Measurements from ENCODE around the gene C19orf44.
"Not testable (repeated sequence)": the region's sequence is repeated elsewhere in the genome, so short reads cannot be mapped to it uniquely, and the experiment has no call there.

The C19orf44 gene

GRCh38 chr19:16470541-16470910 lies 25.7 kb upstream of the C19orf44 start:
- DNase-seq: no peak

DNA sequence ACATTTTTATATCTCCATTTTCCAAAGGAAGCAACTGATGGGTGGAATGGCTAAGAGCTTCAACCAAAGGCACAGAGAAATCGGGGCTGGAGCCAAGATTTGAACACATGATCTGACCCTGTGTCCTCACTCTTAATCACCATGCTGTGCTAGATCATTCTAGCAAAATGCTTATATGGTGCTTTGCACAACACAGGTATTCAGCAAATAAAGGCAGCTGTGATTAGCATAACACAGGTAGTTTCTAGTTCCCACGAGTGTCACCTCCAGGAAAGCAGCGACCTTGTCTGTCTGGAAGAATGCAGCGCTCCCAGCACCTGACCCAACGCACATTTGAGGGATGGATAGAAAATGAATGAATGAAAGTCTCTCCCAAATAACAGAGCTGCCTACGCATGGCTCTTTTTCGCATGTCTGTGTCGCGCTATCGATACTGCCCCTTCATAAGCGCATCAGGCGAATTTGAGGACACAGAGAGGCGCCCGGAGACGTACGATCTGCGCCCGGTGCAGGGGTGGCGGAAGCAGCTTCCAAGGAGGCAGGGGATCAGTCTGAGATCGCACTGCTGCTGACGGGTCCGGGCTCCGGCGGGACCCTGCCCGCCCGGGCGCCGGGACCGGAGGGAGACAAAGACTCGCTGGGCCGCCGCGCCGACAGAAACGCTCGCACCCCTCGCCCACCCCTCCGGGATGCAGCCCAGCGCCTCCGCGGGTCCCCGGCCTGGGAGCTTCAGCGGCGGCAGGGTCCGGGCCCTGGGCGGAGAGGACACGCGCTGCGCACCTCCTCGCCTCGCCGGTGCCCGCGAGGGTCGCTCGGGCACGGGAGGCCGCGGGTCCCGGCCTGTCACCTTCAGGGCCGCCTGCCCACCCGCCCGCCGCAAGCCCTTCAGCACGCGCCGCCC lies 25.0 kb upstream of the C19orf44 start:
- DNase-seq: peak; percentile 43

GRCh38 chr19:16472559-16472899 lies 23.7 kb upstream of the C19orf44 start:
- DNase-seq: not testable (repeated sequence)

DNA sequence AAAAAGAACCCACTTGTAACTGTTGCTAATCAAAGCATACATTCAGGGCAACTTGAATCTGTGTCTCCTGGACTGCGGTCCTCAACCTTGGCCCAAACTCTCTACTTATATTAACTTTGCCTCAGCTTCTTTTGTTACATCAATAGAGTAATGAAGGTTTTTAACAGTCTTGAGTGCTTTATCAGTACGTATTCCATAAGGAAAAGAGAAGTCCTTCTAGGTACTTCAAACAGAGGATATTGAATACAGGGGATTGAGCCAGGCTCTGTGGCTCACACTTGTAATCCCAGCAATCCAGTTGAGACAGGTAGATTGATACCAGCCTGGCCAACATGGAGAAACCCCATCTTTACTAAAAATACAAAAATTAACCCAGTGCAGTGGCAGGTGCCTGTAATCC lies 23.2 kb upstream of the C19orf44 start:
- DNase-seq: no peak

DNA sequence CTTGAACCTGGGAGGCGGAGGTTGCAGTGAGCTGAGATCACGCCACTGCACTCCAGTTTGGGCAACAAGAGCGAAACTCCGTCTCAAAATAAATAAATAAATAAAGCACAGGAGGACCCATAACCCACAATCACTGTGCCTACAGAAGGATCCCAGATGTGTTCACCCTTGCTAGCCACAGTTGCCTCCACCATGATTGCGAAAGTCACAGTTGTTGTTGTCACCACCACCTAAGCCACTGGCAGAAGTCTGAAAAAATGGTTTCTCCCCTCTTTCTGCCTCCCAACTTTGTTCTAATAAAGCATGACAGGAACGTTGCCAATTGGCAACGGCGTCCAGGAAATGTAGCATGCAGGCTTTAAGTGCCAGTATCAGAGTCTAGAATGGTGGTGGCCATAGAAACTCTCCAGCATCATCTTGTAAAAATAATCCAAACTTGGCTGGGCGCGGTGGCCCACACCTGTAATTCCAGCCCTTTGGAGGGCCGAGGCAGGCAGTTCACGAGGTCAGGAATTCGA lies 22.3 kb upstream of the C19orf44 start:
- DNase-seq: no peak

DNA sequence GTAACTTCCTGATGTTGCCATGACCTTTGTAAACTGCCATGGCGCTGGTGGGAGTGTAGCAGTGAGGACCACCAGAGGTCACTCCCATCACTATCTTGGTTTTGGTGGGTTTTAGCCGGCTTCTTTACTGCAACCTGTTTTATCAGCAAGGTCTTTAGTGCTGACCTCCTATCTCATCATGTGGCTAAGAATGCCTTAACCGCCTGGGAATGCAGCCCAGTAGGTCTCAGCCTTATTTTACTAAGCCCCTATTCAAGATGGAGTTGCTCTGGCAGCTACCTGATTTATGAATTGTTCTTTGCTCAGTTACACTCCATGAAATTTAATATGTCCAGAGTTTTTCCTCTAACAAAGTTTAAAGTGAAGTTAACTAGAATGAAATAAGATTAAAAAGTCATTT lies 19.8 kb upstream of the C19orf44 start:
- DNase-seq: no peak

- no peak for DNase-seq
Measured at GRCh38 chr19:16477311-16477710, 18.9 kb upstream of the C19orf44 start.

DNA sequence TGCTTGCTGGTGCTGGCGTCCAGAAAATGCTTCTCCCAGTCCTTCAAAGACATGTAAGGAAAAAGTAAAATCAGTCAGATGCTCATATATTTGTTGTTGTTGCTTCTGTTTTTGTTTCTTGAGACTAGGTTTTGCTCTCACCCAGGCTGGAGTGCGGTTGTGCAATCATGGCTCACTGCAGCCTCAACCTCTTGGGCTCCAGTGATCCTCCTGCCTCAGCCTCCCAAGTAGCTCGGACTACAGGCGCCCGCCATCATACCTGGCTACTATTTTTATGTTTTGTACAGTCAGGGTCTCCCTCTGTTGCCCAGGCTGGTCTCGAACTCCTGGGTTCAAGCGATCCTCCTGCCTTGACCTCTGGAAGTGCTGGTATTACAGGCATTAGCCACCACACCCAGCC lies 13.4 kb upstream of the C19orf44 start:
- no peak for DNase-seq

- not testable (repeated sequence) for DNase-seq
Measured at GRCh38 chr19:16486476-16486875, 9.7 kb upstream of the C19orf44 start.

- no peak for DNase-seq
Measured at GRCh38 chr19:16496613-16496983, 404 bp downstream of the C19orf44 start.

DNA sequence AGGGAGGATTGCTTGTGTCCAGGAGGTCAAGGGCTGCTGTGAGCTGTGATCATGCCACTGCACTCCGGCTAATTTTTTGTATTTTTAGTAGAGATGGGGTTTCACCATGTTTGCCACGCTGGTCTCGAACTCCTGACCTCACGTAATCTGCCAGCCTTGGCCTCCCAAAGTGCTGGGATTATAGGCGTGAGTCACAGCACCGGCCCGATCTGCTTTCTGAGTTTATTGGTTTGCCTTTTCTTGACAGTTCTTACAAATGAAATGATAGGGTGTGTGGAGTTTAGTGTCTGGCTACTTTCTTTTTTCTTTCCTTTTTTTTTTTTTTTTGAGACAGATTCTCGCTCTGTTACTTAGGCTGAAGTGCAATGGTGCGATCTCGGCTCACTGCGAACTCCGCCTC lies 848 bp downstream of the C19orf44 start:
- DNase-seq: no peak

DNA sequence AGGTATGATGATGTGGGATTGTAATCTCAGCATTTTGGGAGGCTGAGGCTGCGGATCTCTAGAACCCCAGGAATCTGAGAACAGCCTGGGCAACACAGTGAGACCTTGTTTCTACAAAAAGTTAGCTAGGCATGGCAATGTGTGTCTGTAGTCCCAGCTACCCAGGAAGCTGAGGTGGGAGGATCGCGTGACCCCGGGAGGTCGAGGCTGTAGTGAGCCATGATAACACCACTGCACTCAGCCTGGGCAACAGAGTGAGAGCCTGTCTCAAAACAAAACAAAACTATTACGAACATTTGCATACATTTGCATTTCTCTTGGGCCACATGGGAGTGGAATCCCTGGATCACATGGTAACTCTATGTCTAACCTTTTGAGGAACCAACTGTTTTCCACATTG lies 1.6 kb downstream of the C19orf44 start:
- no peak for DNase-seq

GRCh38 chr19:16504271-16504670 lies 8.1 kb downstream of the C19orf44 start:
- DNase-seq: no peak

- not testable (repeated sequence) for DNase-seq
Measured at GRCh38 chr19:16506161-16506560, 10.0 kb downstream of the C19orf44 start.

- no peak for DNase-seq
Measured at GRCh38 chr19:16506961-16507360, 10.8 kb downstream of the C19orf44 start.

- DNase-seq: no peak
Measured at GRCh38 chr19:16508546-16508945, 12.4 kb downstream of the C19orf44 start.

GRCh38 chr19:16509141-16510061 lies 13.2 kb downstream of the C19orf44 start:
- no peak for DNase-seq

DNA sequence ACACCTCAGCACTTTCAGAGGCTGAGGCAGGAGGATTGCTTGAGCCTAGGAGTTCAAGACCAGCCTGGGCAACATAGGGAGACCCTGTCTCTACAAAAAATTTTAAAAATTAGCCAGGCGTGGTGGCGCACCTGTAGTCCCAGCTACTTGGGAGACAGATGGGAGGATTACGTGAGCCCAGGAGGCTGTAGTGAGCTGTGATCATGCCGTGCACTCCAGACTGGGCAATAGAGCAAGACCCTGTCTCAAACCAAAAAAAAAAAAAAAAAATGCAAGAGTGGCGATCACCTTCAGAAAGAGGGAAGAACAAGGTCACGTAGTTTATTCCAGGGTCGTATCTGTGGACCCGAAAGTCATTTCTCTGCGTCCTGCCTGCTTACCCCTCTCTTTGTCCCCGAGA lies 16.4 kb downstream of the C19orf44 start:
- not testable (repeated sequence) for DNase-seq

GRCh38 chr19:16514383-16515019 lies 18.3 kb downstream of the C19orf44 start:
- no peak for DNase-seq

- no peak for DNase-seq
Measured at GRCh38 chr19:16516381-16516780, 20.2 kb downstream of the C19orf44 start.

DNA sequence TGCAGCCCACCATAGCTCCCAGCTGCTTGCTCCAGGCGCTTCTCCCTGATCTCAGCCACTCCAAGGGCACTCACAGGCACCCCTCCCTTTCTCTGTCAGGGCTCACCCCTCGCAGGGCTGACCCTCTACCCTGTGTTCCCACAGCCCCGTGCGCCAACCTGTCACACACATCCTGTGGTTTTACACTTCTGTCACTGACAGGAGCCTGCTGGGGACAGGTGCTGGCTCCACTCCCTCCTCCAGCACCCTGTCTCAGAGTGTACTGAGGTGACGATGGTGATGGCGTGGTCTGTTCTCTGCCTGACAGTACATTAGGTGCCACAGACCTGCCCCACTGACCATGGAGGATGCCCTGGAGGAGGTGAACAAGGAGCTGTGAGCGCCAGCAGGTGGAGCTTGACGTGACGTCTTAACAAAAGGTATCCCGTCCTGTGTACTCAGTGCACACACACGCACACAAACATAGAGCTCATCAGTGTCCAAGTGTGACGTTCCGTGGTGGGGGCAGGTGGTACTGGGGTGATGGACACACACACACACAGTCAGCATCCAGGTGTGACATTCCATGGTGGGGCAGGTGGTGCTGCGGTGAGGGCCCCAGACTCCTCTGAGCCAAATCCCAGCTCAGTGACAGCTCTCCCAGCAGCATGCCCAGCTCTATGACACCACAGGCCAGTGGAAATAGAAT lies 20.9 kb downstream of the C19orf44 start:
- DNase-seq: no peak

GRCh38 chr19:16518061-16518460 lies 21.9 kb downstream of the C19orf44 start:
- no peak for DNase-seq
